ENCODE data around the gene TPT1.
"Not testable (repeated sequence)": the region's sequence is repeated elsewhere in the genome, so short reads cannot be mapped to it uniquely, and the experiment has no call there.

TPT1 gene

GRCh38 chr13:45341034-45341798 lies at the start of gene TPT1:
Gene TPT1 (minus strand): TSS chr13:45341183. CDS start chr13:45341069, 114 bp downstream.
- intact Hi-C loops (cut with DNase I): loop anchor here (10.0 kb wide), 1 partner anchor 766 kb away; the partner anchor contains the start of gene TSC22D1
- DNase-seq: peak; percentile 92 to 100 (median 98)

GRCh38 chr13:45390348-45390747 lies 49.4 kb upstream of the TPT1 start:
- DNase-seq: not testable (repeated sequence)

GRCh38 chr13:45388664-45389063 lies 47.7 kb upstream of the TPT1 start:
- intact Hi-C loops (cut with DNase I): no loop called here
- DNase-seq: no peak

More at GRCh38 chr13:45390348-45390747, 49.4 kb upstream of the TPT1 start:
- intact Hi-C loops (cut with DNase I): not testable (repeated sequence)

- DNase-seq; intact Hi-C loops (cut with DNase I): not testable (repeated sequence)
These were observed 46.1 kb upstream of the TPT1 start for GRCh38 chr13:45386892-45387575.

- intact Hi-C loops (cut with DNase I): no loop called here
- no peak for DNase-seq
These were observed 45.0 kb upstream of the TPT1 start for GRCh38 chr13:45385907-45386553.

- no peak for DNase-seq
- intact Hi-C loops (cut with DNase I): no loop called here
These were observed 44.3 kb upstream of the TPT1 start for GRCh38 chr13:45385320-45385719.

GRCh38 chr13:45384474-45385174 lies 43.6 kb upstream of the TPT1 start:
- no peak for DNase-seq
- intact Hi-C loops (cut with DNase I): no loop called here

- DNase-seq; intact Hi-C loops (cut with DNase I): not testable (repeated sequence)
These were observed 41.8 kb upstream of the TPT1 start for GRCh38 chr13:45382739-45383138.

- intact Hi-C loops (cut with DNase I): no loop called here
- no peak for DNase-seq
These were observed 40.2 kb upstream of the TPT1 start for GRCh38 chr13:45381196-45381595.

- intact Hi-C loops (cut with DNase I); DNase-seq: not testable (repeated sequence)
These were observed 39.7 kb upstream of the TPT1 start for GRCh38 chr13:45380708-45381107.

- intact Hi-C loops (cut with DNase I); DNase-seq: not testable (repeated sequence)
These were observed 38.5 kb upstream of the TPT1 start for GRCh38 chr13:45379516-45379915.

- DNase-seq; intact Hi-C loops (cut with DNase I): not testable (repeated sequence)
These were observed 37.8 kb upstream of the TPT1 start for GRCh38 chr13:45378786-45379185.

- intact Hi-C loops (cut with DNase I); DNase-seq: not testable (repeated sequence)
These were observed 36.3 kb upstream of the TPT1 start for GRCh38 chr13:45377314-45377713.

GRCh38 chr13:45376651-45377050 lies 35.7 kb upstream of the TPT1 start:
- DNase-seq; intact Hi-C loops (cut with DNase I): not testable (repeated sequence)

GRCh38 chr13:45374917-45375316 lies 33.9 kb upstream of the TPT1 start:
- no peak for DNase-seq
- intact Hi-C loops (cut with DNase I): no loop called here

- DNase-seq: no peak
- intact Hi-C loops (cut with DNase I): no loop called here
These were observed 32.2 kb upstream of the TPT1 start for GRCh38 chr13:45373162-45373547.

- intact Hi-C loops (cut with DNase I): no loop called here
- no peak for DNase-seq
These were observed 31.5 kb upstream of the TPT1 start for GRCh38 chr13:45372189-45373161.

- DNase-seq: peak in 40 of 42 donors; percentile 16 to 85 (median 62)
- intact Hi-C loops (cut with DNase I): no loop called here
These were observed 30.0 kb upstream of the TPT1 start for GRCh38 chr13:45370922-45371406.
